GM12864 (cell line): ENCODE results near the gene CYP2S1.

Experiments
- DNase-seq: peaks from one replicate; pipeline ENCODE4 v3.0.0-alpha.2; 2011; ENCODE audit warnings: low read depth
- H3K4me3 ChIP-seq: 2 replicates; pipeline ENCODE4 v1.5.1; 2011; ENCODE audit warnings: mild to moderate bottlenecking, low read depth, low read length, control low read depth
- TF ChIP-seq, protein P1 (sequence below): IDR thresholded peaks from 2 replicates; pipeline ENCODE4 v1.5.1; 2011; ENCODE audit warnings: low read depth, mild to moderate bottlenecking, moderate library complexity, low read length, control low read depth, inconsistent platforms; ENCODE audit errors: missing control alignments

Gene CYP2S1

DNA sequence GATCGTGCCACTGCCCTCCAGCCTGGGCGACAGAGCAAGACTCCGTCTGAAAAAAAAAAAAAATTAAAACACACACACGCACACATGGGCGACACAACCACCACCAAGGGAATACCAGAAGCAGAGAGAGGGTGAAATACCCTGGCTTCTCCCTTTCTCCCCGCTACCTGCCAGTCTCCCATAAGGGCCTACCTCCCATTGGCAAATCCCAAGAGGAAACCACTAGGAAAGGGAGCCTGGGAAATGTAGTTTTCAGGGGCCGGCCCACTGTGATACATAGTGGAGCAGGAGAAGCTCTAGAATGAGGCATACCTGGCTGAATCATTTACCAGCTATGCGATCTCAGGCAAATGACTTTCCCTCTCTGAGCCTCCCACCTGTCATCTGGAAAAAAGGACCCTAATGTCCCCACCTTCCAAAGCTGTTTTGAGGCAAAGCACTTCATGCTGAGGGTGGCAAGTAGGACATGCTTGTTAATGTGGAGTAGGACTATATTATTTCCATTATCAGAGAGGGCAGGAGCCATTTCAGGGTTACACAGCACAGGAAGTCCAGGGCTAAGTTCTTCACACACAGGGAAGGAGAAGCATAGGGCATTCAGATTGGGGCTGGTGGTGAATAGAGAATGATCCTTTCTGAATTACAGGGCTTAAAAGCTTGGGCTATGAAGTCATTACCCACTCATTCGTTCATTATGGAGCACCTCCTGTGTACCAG lies 56.8 kb downstream of the CYP2S1 start:
- TF ChIP-seq, protein P1, sequence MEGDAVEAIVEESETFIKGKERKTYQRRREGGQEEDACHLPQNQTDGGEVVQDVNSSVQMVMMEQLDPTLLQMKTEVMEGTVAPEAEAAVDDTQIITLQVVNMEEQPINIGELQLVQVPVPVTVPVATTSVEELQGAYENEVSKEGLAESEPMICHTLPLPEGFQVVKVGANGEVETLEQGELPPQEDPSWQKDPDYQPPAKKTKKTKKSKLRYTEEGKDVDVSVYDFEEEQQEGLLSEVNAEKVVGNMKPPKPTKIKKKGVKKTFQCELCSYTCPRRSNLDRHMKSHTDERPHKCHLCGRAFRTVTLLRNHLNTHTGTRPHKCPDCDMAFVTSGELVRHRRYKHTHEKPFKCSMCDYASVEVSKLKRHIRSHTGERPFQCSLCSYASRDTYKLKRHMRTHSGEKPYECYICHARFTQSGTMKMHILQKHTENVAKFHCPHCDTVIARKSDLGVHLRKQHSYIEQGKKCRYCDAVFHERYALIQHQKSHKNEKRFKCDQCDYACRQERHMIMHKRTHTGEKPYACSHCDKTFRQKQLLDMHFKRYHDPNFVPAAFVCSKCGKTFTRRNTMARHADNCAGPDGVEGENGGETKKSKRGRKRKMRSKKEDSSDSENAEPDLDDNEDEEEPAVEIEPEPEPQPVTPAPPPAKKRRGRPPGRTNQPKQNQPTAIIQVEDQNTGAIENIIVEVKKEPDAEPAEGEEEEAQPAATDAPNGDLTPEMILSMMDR, result no peak
- DNase-seq, result no peak
- no peak overlapping the region for H3K4me3 ChIP-seq

- no peak for DNase-seq
- TF ChIP-seq, protein P1, result no peak
Measured at GRCh38 chr19:41253660-41254059, 60.6 kb downstream of the CYP2S1 start.

DNA sequence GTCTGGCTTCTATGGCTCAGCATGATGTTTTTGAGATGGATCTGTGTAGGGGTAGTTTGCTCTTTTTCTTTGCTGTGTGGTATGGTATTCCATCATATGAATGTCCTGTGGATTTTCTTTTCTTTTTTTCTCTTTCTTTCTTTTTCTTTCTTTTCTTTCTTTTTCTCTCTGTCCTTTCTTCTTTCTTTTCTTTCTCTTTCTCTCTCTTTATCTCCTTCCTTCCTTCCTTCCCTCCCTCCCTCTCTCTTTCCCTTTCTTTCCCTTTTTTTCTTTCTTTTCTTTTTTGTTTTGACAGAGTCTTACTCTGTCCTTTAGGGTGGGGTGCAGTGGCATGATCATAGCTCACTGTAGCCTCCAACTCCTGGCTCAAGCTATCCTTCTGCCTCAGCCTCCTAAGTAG lies 62.2 kb downstream of the CYP2S1 start:
- H3K4me3 ChIP-seq, result no peak overlapping the region
- no peak for DNase-seq
- TF ChIP-seq, protein P1, result no peak

More at GRCh38 chr19:41253660-41254059, 60.6 kb downstream of the CYP2S1 start:
- no peak overlapping the region for H3K4me3 ChIP-seq
